COLO829 (cell line): ENCODE data around the gene UTRN.
A peak's percentile ranks its signal among the peaks of the same experiment; 100 is the strongest.

Experiments
- DNase-seq: peaks from one replicate; pipeline ENCODE4 v3.0.0; 2012; ENCODE audit warnings: low spot score

The UTRN gene

GRCh38 chr6:144284783-144285547, at the start of gene UTRN:
TSS of gene UTRN (plus strand) at chr6:144285335. CDS start at chr6:144291829, 6,494 bp downstream.
- no peak for DNase-seq

GRCh38 chr6:144244688-144245087, 40.4 kb upstream of the UTRN start:
- DNase-seq: no peak

- DNase-seq: no peak
Measured at GRCh38 chr6:144246988-144247387, 38.1 kb upstream of the UTRN start.

- DNase-seq: no peak
Measured at GRCh38 chr6:144248003-144248402, 37.1 kb upstream of the UTRN start.

- no peak for DNase-seq
Measured at GRCh38 chr6:144248476-144249301, 36.4 kb upstream of the UTRN start.

GRCh38 chr6:144250276-144250675, 34.9 kb upstream of the UTRN start:
- DNase-seq: no peak

- DNase-seq: no peak
Measured at GRCh38 chr6:144252259-144252658, 32.9 kb upstream of the UTRN start.

GRCh38 chr6:144259986-144260385, 25.1 kb upstream of the UTRN start:
- no peak for DNase-seq

GRCh38 chr6:144262470-144263369, 22.4 kb upstream of the UTRN start:
- DNase-seq: no peak

- no peak for DNase-seq
Measured at GRCh38 chr6:144263786-144264185, 21.3 kb upstream of the UTRN start.

GRCh38 chr6:144264270-144265060, 20.7 kb upstream of the UTRN start:
- DNase-seq: peak; percentile 69

- DNase-seq: no peak
Measured at GRCh38 chr6:144265061-144265357, 20.1 kb upstream of the UTRN start.

GRCh38 chr6:144265390-144265789, 19.7 kb upstream of the UTRN start:
- DNase-seq: no peak

GRCh38 chr6:144266091-144266649, 19.0 kb upstream of the UTRN start:
- no peak for DNase-seq

GRCh38 chr6:144268794-144269349, 16.3 kb upstream of the UTRN start:
- DNase-seq: no peak

GRCh38 chr6:144277174-144277573, 8.0 kb upstream of the UTRN start:
- no peak for DNase-seq

GRCh38 chr6:144277605-144278227, 7.4 kb upstream of the UTRN start:
- DNase-seq: no peak

GRCh38 chr6:144278659-144279314, 6.3 kb upstream of the UTRN start:
- DNase-seq: no peak

GRCh38 chr6:144279484-144280150, 5.5 kb upstream of the UTRN start:
- DNase-seq: no peak
